HG02623 (cell line): ENCODE data around the gene C16orf96.

Experiments used
- ATAC-seq: cut with Tn5 transposase; IDR thresholded peaks from one replicate; pipeline ENCODE4 v1.9.1; 2021; ENCODE audit warnings: moderate library complexity; ENCODE audit not compliant: unreplicated experiment

The C16orf96 gene

DNA sequence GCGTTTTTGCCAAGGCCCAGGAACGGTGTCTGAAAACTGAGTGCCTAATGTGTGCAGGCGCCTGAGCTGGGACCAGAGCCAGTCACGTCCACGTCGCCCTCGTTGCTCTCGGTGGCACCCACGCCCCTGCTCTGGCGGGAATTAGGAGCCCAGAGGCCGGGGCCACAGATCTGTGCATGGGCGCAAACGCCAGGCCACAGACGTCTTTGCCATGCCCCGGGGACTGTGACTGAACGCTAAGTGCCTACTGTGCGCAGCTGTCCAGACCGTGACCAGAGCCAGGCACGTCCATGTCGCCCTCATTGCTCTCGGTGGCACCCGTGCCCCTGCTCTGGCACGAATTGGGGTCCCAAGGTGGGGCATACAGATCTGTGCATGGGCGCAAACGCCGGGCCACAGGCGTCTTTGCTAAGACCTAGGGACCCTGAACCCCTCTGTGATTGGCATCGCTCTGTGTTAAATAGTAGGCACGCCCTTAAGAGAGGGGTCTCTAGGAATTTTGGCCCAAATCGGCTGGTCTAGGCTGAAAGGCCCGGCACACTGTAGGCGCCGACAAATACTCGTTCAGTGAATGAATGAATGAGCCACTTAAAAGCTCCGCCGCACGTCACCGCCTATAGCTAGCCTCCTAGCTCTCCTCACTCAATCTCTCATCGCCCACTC lies 59.4 kb downstream of the C16orf96 start:
- ATAC-seq = no peak

DNA sequence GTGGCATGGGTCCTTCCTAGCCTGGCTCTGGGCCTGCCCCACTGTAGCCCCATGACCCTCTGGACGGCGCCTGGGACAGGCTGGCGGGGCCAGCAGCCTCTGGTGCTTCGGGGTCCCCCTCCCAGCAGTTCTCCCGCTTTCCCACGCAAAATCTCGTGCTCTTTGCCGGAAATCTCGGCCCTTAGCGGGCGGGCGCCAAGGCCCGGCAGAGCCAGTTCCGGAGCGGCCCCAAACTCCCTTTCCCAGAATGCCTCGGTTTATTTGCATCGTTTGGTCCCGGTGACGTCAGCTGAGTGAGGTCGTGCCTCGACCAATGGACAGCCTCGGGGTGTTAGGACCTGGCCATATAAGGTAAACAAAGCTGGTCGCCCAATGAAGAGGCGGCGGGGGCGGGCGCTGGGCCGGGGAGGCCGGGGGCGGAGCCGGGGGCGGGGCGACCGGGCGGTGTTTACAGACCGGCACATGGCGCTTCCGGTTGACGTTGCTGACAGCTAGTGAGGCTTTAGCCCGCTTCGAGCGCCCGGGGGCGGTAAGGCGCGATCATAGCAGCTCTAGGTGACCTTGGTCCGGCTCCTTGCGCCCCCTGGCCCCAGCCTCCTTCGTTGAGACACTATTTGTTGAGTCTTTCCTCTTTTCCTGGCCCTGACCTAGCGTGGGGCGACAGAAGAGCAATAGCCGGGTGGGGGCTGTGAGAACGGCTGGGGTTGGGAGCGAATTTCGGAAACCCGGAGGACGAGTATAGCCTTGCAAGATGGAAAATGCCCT lies 60.1 kb downstream of the C16orf96 start:
- peak; percentile 70 for ATAC-seq

DNA sequence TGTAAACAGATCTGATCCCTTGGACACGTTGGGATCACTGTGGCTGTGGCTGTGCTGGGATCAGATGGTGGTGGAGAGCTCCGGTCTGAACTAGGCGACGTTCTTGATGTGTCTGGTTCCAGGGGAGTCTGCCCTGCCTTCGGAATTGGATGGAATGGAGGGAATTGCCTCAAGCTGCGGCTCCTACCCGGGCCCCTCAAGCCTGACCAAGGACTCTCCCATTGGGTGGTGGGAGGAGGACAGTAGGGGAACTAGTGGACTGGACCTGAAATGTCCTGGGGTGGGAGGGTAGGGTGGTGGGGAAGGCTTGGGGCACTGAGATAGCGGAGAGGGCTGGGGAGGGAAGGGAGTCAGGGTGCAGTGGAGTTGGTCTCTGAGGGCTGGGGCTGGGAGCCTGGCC lies 61.7 kb downstream of the C16orf96 start:
- ATAC-seq = no peak

DNA sequence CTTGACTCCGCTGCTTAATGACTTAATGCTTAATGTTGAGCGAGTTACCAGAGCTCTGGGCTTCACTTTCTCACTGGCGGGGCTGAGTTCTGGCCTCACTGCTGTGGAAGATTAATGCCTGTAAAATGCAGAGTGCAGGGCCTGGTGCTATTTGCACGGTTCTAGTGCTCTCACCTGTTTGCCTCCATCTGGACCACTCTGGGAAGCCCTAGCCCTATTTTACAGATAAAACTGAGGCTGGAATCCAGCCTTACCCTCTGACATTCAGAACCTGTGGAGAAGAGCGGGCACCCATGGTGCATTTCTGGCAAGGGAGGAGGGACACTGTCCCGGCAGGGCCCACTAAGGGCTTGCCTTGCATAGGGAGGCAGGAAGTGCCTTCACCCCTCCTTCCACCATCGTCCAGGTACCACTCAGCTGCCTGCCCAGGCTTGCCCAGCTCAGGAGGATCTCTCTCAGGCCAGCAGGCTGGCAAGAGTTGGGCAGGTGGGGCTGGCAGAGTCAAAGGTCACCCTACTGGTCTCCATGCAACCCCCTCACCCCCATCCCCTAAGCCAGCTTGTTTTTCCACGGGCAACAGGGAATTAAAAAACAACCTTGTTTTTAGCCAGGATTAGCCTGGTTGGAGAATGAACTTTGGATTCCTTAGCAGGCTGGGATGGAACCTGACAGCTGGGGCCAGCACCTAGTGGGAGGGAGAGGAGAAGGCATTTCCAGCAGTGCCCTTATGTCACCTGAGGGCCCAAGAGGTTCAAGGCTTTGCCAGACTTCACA lies 62.7 kb downstream of the C16orf96 start:
- ATAC-seq = no peak

DNA sequence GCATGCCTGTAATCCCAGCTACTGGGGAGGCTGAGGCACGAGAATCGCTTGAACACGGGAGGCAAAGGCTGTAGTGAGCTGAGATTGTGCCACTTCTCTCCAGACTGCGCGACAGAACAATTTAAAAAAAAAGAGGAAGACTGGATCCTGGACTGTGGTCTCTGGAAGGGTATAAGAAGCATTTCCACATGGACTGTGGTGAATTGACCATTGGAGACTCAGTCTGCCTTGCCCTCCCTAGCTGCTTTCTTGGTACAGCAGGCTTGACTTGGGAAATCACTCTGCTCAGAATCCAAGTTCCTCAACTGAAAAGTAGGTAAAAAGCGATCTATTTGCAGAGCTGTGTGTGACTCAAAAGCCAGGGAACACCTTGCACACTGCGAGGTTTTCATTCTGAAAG lies 67.5 kb downstream of the C16orf96 start:
- no peak for ATAC-seq

DNA sequence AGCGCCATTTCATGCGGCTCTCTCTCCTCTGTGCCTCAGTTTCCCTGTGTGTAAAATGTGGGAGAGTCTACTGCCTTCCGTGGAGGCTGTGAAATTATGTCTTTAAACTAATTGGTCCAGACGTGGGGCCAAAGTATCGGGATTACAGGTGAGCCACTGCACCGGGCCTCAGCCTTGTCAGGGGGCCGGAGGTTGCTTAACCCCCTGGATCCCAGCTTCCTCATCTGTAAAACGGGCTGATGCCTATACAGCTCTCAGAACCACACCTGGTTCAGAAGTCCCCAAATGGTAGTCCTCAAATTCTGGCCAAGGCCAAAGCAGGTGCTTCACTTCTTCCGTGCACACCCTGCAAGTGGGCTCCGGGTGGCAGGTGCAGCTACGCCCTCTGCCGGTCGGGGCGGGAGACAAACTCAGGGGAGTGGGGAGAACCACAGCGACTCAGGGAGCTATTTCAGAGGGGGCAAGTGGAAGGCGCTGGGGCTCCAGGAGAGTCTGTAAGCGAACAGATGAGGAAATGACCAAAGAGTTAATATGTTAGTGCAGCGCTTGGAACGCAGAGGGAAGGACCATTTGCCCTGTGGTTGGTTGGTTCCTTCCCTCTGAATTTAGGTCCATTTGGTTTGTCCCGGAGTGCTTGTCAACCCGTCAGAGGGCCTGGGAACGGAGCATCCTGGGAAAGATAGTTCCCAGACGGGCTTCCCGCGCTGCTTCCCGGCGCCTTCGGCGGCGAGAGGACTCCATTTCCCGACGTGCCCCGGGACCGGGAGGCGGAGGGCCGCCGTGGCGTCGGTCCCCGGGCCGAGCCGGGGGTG lies 68.1 kb downstream of the C16orf96 start, which contains the start of gene MGRN1:
Gene MGRN1, plus strand, starts transcription at position 812 of the 812 bp plus-strand sequence. CDS start 135 bp downstream, outside the sequence.
- peak; percentile 65 for ATAC-seq

DNA sequence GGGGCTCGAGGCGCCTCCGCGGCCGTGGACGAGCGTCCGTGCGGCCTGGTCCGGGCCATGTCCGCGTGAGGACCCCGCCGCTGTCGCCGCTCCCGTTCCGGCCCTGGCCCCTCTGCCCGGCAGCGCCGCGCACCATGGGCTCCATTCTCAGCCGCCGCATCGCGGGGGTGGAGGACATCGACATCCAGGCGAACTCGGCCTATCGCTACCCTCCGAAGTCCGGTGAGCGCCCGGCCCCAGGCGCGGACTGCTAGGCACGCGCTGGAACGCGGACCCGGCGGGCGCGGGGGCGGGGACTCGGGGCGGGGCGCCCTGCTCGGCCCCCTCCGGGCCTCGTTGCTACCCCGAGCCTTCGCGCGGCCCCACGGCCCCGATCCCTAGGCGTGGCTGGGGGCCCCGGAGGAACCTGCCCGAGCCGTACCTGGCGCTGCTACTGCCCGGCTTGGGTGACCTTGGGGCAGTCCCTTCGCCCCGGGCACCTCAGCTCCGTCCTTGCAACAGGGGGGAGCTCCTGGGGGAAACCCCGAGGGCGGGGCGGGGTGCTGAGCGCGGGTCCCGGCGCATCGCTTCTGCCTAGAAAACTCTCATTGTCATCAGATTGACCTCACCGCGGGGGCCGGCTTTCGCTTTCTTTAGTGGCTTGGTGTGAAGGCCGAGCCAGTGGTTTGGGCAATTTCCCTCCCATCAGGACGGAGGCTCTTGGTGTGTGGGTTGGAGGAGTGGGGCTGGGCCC lies 68.9 kb downstream of the C16orf96 start:
- ATAC-seq = peak; percentile 58

DNA sequence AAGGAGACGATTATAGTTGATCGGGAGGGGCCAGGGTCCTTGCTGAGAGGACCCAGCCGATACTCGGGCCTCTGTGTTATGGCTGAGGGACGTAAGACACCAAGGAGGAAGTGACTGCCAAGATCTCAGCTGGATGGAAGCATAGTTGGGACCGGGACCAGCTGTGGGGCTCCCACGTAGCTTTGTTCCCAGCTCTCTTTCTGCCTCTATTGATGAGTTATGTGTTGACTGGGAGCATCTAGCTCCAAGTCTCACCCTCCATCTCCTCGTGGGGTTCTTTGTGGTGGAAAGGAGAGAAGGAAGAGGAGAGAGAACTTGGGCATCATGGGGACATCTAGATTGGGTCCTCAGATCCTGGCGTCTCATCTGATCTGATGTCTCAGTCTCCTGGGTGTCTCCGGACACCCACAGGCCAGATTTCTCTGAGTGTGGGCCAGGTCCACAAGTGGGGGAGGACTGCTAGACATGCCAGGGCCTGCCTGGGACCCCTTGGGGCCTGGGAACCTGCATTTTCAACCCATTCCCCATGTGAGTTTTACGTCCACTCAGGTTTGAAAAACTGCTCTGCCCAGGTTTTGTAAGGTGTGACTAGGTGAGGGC lies 69.5 kb downstream of the C16orf96 start:
- no peak for ATAC-seq

DNA sequence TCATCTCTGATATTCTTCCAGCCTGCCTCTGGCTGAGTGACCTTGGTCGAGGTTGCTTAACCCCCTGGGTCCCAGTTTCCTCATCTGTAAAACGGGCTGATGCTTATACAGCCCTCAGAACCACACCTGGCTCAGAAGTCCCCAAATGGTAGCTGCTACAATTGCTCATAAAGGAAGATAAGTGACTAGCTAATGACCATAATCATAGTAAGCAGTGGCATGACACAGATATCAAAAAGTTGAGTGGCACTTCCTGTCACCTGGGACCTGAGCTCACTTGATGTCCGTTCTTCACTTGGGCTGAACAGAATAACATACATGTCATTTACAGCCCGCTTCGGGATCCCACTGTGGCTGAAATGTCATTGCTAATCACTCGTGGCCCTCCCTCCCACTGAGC lies 70.3 kb downstream of the C16orf96 start:
- no peak for ATAC-seq

DNA sequence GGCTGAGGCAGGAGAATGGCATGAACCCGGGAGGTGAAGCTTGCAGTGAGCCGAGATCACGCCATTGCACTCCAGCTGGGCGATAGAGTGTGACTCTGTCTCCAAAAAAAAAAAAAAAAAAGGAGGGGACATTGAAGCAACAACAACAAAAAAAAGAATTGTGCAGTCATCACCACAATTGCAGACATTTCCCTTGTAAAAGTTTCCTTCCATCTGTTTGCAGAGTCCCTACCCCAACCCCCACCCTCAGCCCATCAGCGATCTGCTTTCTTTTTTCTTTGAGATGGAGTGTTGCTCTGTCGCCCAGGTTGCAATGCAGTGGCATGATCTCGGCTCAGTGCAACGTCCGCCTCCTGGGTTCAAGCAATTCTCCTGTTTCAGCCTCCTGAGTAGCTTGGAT lies 72.1 kb downstream of the C16orf96 start:
- no peak for ATAC-seq

DNA sequence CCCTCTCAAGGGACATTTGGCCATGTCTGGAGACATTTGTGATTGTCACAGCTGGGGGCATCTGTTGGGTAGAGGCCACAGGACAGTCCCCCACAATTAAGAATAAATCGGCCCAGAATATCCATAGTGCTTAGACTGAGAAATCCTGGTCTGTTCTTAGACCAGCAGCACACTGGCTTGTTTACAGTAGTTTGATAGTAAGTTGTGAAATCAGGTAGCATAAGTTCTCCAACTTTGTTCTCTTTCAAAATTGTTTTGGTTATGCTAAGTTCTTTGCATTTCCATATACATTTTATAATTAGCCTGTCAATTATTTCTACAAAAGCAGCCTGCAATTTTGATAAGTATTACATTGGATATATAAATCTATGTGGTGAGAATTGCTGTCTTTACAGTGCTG lies 75.3 kb downstream of the C16orf96 start:
- no peak for ATAC-seq

DNA sequence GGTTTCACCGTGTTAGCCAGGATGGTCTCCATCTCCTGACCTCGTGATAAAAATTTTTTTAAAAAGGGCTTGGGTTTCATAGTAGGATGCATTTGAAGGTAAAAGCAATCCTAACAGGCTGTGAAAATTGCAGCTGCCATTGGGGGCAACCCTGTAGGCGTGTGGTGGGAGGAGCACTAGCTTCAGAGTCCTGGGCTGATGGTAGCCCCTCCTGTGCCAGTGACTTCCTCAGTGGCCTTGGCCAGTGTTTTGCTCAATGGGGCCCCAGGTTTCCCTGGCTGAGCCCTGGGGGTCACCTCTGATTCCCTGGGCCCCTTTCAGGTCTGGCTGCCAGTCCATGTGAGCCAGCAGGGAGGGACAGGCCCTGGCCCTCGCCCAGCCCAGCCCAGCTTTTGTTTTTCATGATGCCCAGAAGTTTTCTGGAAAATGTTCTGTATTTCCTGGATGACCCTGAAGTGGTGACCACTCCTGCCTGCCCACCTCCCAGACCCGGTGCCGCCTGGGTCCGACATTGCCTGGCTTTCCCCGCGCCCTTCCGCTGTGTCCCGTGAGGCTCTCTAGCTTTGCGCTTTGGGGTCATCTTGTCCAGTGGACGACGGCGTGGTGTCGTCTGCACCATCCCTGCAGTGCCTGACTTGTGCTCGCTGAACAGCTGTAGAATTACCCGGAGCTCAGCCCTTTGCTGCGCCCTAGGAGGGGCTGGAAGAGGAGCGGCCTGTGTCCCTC lies 77.9 kb downstream of the C16orf96 start:
- no peak for ATAC-seq

DNA sequence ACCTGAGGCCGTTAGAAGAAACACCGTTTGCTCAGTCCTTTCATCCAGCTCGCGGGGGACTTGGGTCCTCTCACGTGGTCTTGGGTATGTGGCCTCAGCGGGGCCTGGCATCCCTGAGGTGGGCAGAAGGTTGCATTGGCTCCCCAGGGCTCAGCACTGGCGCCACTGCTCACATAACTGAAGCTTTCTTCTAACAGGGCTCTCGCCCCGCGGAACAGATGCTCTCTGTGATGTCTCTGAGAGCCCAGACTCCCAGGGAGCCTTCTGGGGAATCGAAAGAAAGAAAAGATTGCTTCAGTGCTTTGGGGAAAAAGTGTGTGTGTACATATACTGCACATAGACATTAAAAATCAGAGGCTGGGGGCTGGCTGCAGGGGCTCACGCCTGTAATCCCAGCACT lies 78.6 kb downstream of the C16orf96 start:
- ATAC-seq = no peak

DNA sequence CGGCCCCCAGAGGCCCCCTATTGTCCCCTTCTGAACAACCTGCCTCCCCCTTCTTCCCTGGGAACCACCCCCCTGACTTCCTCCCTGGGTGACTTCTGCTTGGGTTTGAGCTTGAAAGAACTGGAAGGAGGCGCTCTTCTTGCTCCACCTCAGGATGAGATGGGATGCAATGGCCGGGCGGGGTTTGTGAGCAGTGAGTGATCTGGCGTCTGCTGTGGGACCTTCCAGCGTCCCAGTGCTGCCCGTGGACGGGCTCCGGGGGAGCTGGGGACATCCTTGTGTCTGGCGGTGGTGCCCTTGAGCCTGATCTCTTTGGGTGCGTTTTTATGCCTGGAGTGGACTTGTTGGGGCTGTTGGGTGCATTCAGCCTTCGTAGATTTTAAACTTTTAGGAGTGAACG lies 80.1 kb downstream of the C16orf96 start:
- ATAC-seq = no peak

DNA sequence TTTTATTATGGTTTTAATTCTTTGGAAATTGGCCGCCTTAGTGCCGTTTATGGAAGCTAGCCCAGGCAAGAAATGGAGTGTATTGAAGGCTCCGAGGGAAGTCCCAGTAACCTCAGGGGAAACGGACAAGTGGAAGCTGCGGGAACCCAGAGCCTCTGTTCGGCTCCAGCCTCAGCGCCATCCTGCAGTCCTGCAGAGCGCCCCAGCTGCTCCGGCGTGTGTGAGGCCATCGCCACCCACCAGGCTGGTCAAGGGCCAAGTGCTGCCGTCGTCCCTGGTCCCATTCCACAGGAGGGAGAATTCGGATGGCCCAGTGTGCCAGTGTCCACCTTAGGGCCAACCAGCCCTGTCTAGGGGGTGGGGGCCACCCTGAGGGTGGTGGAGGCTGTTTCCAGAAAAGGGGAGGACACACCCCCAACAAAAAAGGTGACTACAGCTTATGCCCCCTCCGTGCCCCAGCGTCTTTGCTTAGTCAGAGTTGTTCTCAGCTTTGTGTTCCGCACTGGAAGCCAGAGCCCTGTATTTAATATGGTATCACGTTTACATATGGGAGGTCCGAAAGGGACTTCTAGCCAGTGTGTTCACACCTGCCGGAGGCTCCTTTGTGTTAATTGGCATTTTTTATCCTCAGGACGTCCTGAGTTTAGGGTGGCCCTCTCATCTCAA lies 81.5 kb downstream of the C16orf96 start:
- no peak for ATAC-seq

DNA sequence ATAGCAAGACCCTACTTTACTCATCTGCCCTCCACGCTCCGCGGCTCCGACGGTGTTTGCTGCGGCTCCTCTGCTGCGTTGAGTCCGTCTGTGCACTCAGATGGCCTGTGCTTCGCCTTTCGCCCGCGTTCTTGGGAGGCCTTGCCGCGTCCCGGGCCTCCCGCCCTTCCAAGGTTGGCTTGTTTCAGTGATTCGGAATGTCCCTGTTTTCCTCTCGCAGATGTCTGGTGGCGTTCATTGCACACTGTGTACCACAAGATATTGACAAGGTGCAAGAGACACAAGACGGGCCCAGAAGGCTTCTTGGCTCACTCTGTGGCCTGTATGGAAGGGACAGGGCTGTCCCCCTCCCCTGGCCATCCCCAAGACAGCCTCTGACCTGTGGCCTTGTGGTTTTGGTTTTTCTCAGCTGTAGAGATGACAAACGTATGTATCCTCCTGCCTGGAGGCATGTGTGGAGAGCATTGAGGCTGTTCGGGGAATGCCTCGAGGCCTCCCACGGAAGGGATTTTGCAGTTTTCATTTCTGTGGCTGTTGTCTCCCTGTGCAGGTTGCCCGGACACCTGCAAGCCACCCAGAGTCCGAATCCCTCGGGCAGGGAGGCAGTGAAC lies 83.9 kb downstream of the C16orf96 start:
- no peak for ATAC-seq

DNA sequence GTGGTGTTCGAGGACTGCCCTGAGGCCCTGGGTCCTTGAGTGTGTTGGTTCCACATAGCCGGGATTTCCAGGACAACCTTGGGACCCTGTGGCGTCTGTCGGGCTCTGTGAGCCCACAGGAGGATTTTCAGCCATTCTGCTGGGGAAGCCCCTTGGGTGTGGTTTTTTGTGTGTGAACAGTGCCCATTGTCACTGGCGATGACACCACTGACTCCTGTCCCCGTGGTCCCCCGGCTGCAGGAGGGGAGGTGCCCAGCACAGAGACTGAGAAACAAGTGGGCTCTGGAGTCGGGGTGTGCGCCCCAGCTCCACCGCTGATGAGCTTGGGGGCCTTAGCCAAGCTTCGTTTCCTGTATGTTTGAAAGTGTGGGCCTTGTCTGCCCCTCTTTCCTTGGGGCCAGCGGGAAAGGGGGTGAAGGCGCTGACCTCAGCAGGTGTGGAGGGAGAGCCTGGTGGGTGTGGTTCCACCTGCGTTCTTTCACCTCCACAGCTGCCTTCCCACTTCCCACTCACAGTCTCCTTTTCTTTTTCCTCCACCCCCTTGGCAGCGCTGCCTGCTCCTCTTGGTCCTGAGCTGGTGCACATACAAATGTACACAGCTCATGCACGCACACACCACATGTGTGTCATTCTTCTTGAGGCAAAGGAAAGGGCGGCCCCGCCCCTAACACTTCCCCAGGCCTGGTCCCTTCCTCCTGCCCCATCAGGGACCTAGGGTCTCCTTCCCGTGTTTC lies 84.6 kb downstream of the C16orf96 start:
- ATAC-seq = no peak

DNA sequence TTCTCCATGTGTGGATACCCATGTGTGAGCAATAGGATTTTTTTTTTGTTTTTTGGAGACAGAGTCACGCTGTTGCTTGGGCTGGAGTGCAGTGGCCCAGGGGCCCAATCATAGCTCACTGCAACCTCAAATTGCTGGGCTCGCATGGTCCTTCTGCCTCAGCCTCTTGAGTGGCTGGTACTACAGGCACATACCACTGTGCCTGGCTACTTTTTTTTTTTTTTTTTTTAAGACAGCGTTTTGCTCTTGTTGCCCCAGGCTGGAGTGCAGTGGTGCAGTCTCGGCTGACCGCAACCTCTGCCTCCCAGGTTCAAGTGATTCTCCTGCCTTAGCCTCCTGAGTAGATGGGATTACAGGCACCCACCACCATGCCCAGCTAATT lies 85.2 kb downstream of the C16orf96 start:
- ATAC-seq = no peak
